Measurements from ENCODE around the gene TSPAN9. TPM values are rescaled to one million over a fixed set of nuclear protein-coding genes. Genes with fewer than 3 reads are reported as not detected.

TSPAN9 gene
- total RNA-seq, 1 donor = 13.0 TPM

- H4K20me1 ChIP-seq (ENCODE audit: insufficient read depth, low read length) = peaks cover 11% of the 10 kb centered on the region
- H2AFZ ChIP-seq (ENCODE audit: low read length) = no peak overlapping the region
- no peak for TF ChIP-seq CTCF (IDR thresholded peaks at IDR 0.05; ENCODE audit: extremely low read depth, low read depth, low read length)
- no peaks in the 10 kb centered on the region for H3K79me2 ChIP-seq (ENCODE audit: insufficient read depth, low read length)
- H3K36me3 ChIP-seq (ENCODE audit: insufficient read depth, low read length) = no peaks in the 10 kb centered on the region
- H3K9me3 ChIP-seq (ENCODE audit: low read depth, low read length) = no peaks in the 10 kb centered on the region
- no peaks in the 10 kb centered on the region for H3K27me3 ChIP-seq (ENCODE audit: insufficient read depth, low read length)
- no peak overlapping the region for H3K4me3 ChIP-seq (ENCODE audit: insufficient read depth, low read length)
- H3K4me2 ChIP-seq (ENCODE audit: insufficient read depth, low read length) = no peak overlapping the region
- no peak for DNase-seq (ENCODE audit: insufficient read length, low spot score, missing footprints)
- no peak overlapping the region for H3K27ac ChIP-seq (ENCODE audit: low read depth, low read length)
- H3K4me1 ChIP-seq (ENCODE audit: insufficient read depth, low read length) = no peaks in the 10 kb centered on the region
Measured at GRCh38 chr12:3280967-3281366, 203.8 kb downstream of the TSPAN9 start.

- H3K79me2 ChIP-seq (ENCODE audit: insufficient read depth, low read length) = no peaks in the 10 kb centered on the region
- H3K27ac ChIP-seq (ENCODE audit: low read depth, low read length) = no peak overlapping the region
- H3K4me3 ChIP-seq (ENCODE audit: insufficient read depth, low read length) = no peak overlapping the region
- DNase-seq (ENCODE audit: insufficient read length, low spot score, missing footprints) = peak; percentile 52
- no peak overlapping the region for H2AFZ ChIP-seq (ENCODE audit: low read length)
- no peaks in the 10 kb centered on the region for H3K4me1 ChIP-seq (ENCODE audit: insufficient read depth, low read length)
- H3K27me3 ChIP-seq (ENCODE audit: insufficient read depth, low read length) = no peaks in the 10 kb centered on the region
- no peaks in the 10 kb centered on the region for H3K9me3 ChIP-seq (ENCODE audit: low read depth, low read length)
- no peaks in the 10 kb centered on the region for H3K36me3 ChIP-seq (ENCODE audit: insufficient read depth, low read length)
- no peak overlapping the region for H3K4me2 ChIP-seq (ENCODE audit: insufficient read depth, low read length)
- peaks cover 7% of the 10 kb centered on the region for H4K20me1 ChIP-seq (ENCODE audit: insufficient read depth, low read length)
- no peak for TF ChIP-seq CTCF (IDR thresholded peaks at IDR 0.05; ENCODE audit: extremely low read depth, low read depth, low read length)
Measured at GRCh38 chr12:3281588-3282383, 204.6 kb downstream of the TSPAN9 start.

DNA sequence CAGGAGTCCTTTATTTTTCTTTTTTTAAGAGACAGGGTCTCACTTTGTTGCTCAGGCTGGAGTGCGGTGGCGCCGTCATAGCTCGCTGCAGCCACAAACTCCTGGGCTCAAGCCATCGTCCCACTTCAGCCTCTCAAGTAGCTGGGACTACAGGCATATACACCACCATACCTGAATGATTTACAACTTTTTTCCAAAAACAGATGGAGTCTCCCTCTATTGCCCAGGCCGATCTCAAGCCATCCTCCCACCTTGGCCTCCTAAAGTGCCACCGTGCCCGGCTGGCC, 205.1 kb downstream of the TSPAN9 start:
- TF ChIP-seq CTCF (IDR thresholded peaks at IDR 0.05; ENCODE audit: extremely low read depth, low read depth, low read length) = no peak
- no peak overlapping the region for H2AFZ ChIP-seq (ENCODE audit: low read length)
- no peak overlapping the region for H3K27ac ChIP-seq (ENCODE audit: low read depth, low read length)
- no peaks in the 10 kb centered on the region for H3K27me3 ChIP-seq (ENCODE audit: insufficient read depth, low read length)
- no peak overlapping the region for H3K4me2 ChIP-seq (ENCODE audit: insufficient read depth, low read length)
- no peak for DNase-seq (ENCODE audit: insufficient read length, low spot score, missing footprints)
- H4K20me1 ChIP-seq (ENCODE audit: insufficient read depth, low read length) = peaks cover 7% of the 10 kb centered on the region
- H3K9me3 ChIP-seq (ENCODE audit: low read depth, low read length) = no peaks in the 10 kb centered on the region
- no peaks in the 10 kb centered on the region for H3K4me1 ChIP-seq (ENCODE audit: insufficient read depth, low read length)
- H3K36me3 ChIP-seq (ENCODE audit: insufficient read depth, low read length) = no peaks in the 10 kb centered on the region
- H3K4me3 ChIP-seq (ENCODE audit: insufficient read depth, low read length) = no peak overlapping the region
- H3K79me2 ChIP-seq (ENCODE audit: insufficient read depth, low read length) = no peaks in the 10 kb centered on the region

DNA sequence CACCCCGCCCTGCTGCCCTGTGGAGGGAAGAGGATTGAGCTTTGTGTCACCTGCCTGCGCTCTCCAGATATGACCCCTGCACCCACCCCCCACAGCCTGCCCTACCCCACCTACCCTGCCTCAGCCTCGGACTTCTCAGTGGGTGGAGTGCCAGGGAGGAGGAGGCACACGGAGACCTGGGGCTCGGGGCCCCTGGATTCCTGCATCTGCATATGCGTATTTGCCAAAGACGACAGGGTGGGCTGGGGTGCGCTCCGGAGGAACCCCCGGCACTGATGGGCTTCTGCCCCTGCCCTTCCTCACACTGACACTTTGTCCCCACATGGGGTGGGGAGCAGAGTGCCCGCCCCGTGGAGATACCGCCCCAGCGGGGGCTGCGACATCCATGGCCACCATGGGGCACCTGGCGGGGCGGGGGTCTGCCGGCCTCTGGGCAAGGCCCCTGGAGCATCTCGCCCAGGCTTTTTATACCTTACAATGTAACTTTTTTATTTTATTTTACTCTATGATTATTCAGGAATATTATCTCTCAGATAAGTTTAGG, 206.0 kb downstream of the TSPAN9 start:
- H4K20me1 ChIP-seq (ENCODE audit: insufficient read depth, low read length) = peaks cover 7% of the 10 kb centered on the region
- no peaks in the 10 kb centered on the region for H3K9me3 ChIP-seq (ENCODE audit: low read depth, low read length)
- no peak overlapping the region for H3K27ac ChIP-seq (ENCODE audit: low read depth, low read length)
- H3K4me2 ChIP-seq (ENCODE audit: insufficient read depth, low read length) = no peak overlapping the region
- H3K4me1 ChIP-seq (ENCODE audit: insufficient read depth, low read length) = no peaks in the 10 kb centered on the region
- H2AFZ ChIP-seq (ENCODE audit: low read length) = no peak overlapping the region
- no peaks in the 10 kb centered on the region for H3K79me2 ChIP-seq (ENCODE audit: insufficient read depth, low read length)
- H3K4me3 ChIP-seq (ENCODE audit: insufficient read depth, low read length) = no peak overlapping the region
- TF ChIP-seq CTCF (IDR thresholded peaks at IDR 0.05; ENCODE audit: extremely low read depth, low read depth, low read length) = no peak
- no peaks in the 10 kb centered on the region for H3K27me3 ChIP-seq (ENCODE audit: insufficient read depth, low read length)
- DNase-seq (ENCODE audit: insufficient read length, low spot score, missing footprints) = peak; percentile 72
- no peaks in the 10 kb centered on the region for H3K36me3 ChIP-seq (ENCODE audit: insufficient read depth, low read length)

All from osteoblast (primary cell).